ENCODE data around the gene SPINT2. TPM values are rescaled to one million over a fixed set of nuclear protein-coding genes. Genes with fewer than 3 reads are reported as not detected.

The SPINT2 gene
- total RNA-seq, 4 donors from 2014 or later, result 401 to 505 (median 497) TPM

DNA sequence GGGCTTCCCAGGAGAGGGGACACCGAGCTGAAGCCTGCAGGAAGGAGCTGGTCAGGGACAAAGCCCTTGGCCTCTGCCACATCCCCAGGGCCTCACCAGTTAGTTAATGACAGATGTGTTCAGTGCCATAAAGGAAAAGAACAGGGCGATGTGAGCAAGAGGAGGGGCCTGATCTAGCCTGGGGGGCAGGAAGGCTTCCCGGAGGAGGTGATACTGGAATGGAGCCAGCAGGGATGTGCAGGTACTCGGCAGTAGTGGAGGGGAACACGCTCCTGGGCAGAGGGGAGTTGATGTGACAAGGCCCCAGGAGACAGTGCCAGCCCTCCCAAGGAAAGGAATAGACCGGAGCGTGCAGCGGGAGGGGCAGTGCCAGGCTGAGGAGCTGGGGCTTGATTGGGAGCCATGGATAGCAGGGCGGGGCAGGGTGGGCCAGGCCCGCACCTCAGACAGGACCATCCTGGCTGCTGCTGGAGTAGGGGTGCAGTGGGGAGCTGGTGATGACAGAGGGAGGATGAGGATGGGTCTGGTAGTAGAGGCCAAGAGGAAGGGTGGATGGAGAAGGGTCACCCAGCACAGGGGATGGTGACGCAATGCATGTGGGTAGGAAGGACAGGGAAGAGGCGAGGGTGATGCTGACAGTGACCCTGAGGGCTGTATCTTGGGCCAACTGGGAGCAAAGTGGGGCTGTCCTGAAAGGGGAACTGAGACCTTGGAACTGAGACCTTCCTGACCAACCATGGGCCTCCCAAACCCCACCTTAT, 43.8 kb downstream of the SPINT2 start:
- intact Hi-C loops (cut with DNase I; ENCODE audit: low total_unique reads), result no loop called here
- WGBS, 2 donors, result 69 to 74% methylated on average over 12 of the region's 12 CpGs
- DNase-seq (ENCODE audit: low spot score in 2 of 2), result no peak
- no peak overlapping the region for H3K4me3 ChIP-seq (ENCODE audit: low read depth, poor library complexity, severe bottlenecking)
- TF ChIP-seq POLR2A (IDR thresholded peaks at IDR 0.05), result no peak
- TF ChIP-seq, protein P1, sequence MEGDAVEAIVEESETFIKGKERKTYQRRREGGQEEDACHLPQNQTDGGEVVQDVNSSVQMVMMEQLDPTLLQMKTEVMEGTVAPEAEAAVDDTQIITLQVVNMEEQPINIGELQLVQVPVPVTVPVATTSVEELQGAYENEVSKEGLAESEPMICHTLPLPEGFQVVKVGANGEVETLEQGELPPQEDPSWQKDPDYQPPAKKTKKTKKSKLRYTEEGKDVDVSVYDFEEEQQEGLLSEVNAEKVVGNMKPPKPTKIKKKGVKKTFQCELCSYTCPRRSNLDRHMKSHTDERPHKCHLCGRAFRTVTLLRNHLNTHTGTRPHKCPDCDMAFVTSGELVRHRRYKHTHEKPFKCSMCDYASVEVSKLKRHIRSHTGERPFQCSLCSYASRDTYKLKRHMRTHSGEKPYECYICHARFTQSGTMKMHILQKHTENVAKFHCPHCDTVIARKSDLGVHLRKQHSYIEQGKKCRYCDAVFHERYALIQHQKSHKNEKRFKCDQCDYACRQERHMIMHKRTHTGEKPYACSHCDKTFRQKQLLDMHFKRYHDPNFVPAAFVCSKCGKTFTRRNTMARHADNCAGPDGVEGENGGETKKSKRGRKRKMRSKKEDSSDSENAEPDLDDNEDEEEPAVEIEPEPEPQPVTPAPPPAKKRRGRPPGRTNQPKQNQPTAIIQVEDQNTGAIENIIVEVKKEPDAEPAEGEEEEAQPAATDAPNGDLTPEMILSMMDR (IDR thresholded peaks at IDR 0.05), result no peak

DNA sequence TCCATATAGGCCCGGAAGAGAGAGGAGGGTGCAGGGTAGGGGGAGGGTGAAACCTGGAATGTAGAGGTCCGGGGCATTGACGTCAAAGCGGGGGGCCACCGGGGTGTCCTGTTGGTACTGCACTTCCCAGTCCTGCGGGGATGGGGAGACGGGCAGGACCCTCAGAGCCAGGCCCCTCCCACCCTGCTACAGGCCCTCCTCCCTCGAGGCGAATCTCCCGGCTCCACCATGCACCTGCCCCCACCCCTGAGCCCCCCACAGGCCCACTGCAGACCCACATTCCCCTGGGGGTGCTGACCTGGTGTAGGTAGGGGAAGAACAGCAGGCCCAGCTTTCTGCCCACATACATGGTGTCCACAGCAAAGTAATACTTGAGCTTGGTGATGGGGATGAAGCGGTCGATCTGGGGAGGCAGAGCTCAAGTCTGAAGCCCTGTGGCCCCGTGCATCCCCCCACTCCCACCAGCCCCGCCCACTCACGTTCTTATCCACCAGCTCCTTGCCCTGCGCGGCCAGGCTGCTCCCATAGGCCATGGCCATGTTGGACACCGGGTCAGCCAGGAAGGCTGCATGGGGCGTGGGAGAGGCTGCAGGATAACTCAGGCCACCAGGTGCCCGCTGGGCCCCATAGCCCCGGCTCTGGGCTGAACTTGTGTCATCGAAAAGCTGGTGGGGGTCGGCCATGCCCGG, 44.7 kb downstream of the SPINT2 start:
- 81 to 89% methylated on average over 19 to 24 of the region's 24 CpGs for WGBS, 2 donors
- TF ChIP-seq, protein P1 (IDR thresholded peaks at IDR 0.05), result no peak
- no peak for TF ChIP-seq POLR2A (IDR thresholded peaks at IDR 0.05)

GRCh38 chr19:38309615-38310278, 45.4 kb downstream of the SPINT2 start:
- H3K4me3 ChIP-seq (ENCODE audit: low read depth, poor library complexity, severe bottlenecking), result no peak overlapping the region
- DNase-seq (ENCODE audit: low spot score in 2 of 2), result no peak
- intact Hi-C loops (cut with DNase I; ENCODE audit: low total_unique reads), result no loop called here
- TF ChIP-seq, protein P1 (IDR thresholded peaks at IDR 0.05), result no peak
- WGBS, 2 donors, result 96 to 100% methylated on average over 3 of the region's 3 CpGs

More for the DNA sequence above, 44.7 kb downstream of the SPINT2 start:
- intact Hi-C loops (cut with DNase I; ENCODE audit: low total_unique reads), result no loop called here
- no peak overlapping the region for H3K4me3 ChIP-seq (ENCODE audit: low read depth, poor library complexity, severe bottlenecking)
- DNase-seq (ENCODE audit: low spot score in 2 of 2), result no peak

GRCh38 chr19:38310279-38310670, 45.9 kb downstream of the SPINT2 start:
- intact Hi-C loops (cut with DNase I; ENCODE audit: low total_unique reads), result no loop called here
- TF ChIP-seq, protein P1 (IDR thresholded peaks at IDR 0.05), result no peak
- no peak for TF ChIP-seq POLR2A (IDR thresholded peaks at IDR 0.05)
- no peak for DNase-seq (ENCODE audit: low spot score in 2 of 2)
- 91 to 97% methylated on average over 2 of the region's 2 CpGs for WGBS, 2 donors
- no peak overlapping the region for H3K4me3 ChIP-seq (ENCODE audit: low read depth, poor library complexity, severe bottlenecking)

DNA sequence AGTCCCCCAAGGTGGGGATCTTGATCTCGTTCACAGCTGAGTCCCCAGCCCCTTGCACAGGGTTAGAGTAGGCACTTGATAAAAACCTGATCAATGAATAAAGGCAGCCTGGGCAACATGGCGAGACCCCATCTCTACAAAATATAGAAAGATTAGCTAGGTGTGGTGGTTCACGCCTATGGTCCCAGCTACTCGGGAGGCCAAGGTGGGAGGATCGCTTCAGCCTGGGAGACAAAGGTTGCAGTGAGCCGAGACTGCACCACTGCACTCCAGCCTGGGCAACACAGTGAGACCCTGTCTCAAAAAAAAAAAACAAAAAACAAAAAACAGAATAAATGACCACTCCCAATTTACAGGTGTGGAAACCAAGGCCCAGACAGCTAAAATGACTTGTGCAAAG, 46.6 kb downstream of the SPINT2 start:
- H3K4me3 ChIP-seq (ENCODE audit: low read depth, poor library complexity, severe bottlenecking), result no peak overlapping the region
- intact Hi-C loops (cut with DNase I; ENCODE audit: low total_unique reads), result no loop called here
- TF ChIP-seq POLR2A (IDR thresholded peaks at IDR 0.05), result no peak
- TF ChIP-seq, protein P1 (IDR thresholded peaks at IDR 0.05), result no peak
- DNase-seq (ENCODE audit: low spot score in 2 of 2), result no peak
- WGBS, 2 donors, result 98 to 99% methylated on average over 6 of the region's 6 CpGs
